ENCODE data around the gene TBC1D2B.
"Not testable (repeated sequence)": the region's sequence is repeated elsewhere in the genome, so short reads cannot be mapped to it uniquely, and the experiment has no call there.

TBC1D2B gene

DNA sequence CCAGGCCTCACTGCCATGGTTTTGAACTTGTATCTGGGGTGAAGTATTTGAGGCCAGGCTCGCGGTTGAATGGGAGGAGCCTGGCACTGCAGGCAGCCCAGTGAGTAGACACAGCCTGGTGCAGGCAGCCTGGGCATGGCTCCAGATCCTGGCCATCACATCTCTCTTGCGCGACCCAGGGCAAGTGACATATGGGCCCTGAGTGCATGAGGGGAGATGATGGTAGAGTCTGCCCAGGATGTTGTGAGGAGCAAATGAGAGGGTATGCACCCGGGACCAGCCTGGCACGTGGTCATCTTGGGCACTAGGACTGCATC, 103.5 kb downstream of the TBC1D2B start:
- H3K14ac ChIP-seq (ENCODE audit: low read length) = no peak overlapping the region
- H2AFZ ChIP-seq (ENCODE audit: insufficient read depth, low read length, poor library complexity) = no peak overlapping the region
- H3K4me2 ChIP-seq (ENCODE audit: low read length) = no peak overlapping the region
- H3K79me2 ChIP-seq (ENCODE audit: control insufficient read depth, insufficient read depth, low read length, poor library complexity) = no peaks in the 10 kb centered on the region
- H3K9me3 ChIP-seq (ENCODE audit: insufficient read depth, low read depth, low read length) = no peaks in the 10 kb centered on the region
- peak overlapping the region; percentile 72 for H2BK12ac ChIP-seq (ENCODE audit: low read length)
- no peak overlapping the region for H3K18ac ChIP-seq (ENCODE audit: low read length)
- no peak overlapping the region for H2BK5ac ChIP-seq (ENCODE audit: low read depth, low read length, poor library complexity)
- no peak overlapping the region for H3K27ac ChIP-seq (ENCODE audit: low read depth, low read length)
- H3K4ac ChIP-seq (ENCODE audit: low read depth, low read length) = no peak overlapping the region
- H3K27me3 ChIP-seq (ENCODE audit: insufficient read depth, low read length) = no peaks in the 10 kb centered on the region
- no peak overlapping the region for H3K4me3 ChIP-seq (ENCODE audit: low read depth, low read length)
- no peak overlapping the region for H3K9ac ChIP-seq (ENCODE audit: low read length)
- peak overlapping the region; percentile 30 for H4K91ac ChIP-seq (ENCODE audit: low read depth, low read length)
- H2AK5ac ChIP-seq (ENCODE audit: low read length) = peak overlapping the region; percentile 44
- no peak for DNase-seq
- H4K8ac ChIP-seq (ENCODE audit: low read depth, low read length) = no peak overlapping the region
- no peak overlapping the region for H4K12ac ChIP-seq (ENCODE audit: low read depth, low read length)
- H3K4me1 ChIP-seq (ENCODE audit: control insufficient read depth in 1 of 2, insufficient read depth in 2 of 2, low read length in 2 of 2) = peaks cover 20 to 23% of the 10 kb centered on the region in 2 experiments
- H3K79me1 ChIP-seq (ENCODE audit: low read length) = peaks cover 12% of the 10 kb centered on the region
- no peak overlapping the region for H2BK120ac ChIP-seq (ENCODE audit: insufficient read depth, low read length, poor library complexity)
- H3K23ac ChIP-seq (ENCODE audit: low read length) = no peak overlapping the region
- no peaks in the 10 kb centered on the region for H3K36me3 ChIP-seq (ENCODE audit: control insufficient read depth in 1 of 2, insufficient read depth in 2 of 2, low read length in 2 of 2)
- WGBS (ENCODE audit: extremely low coverage, insufficient coverage, insufficient read length) = no CpG with 5 or more reads among the region's 6 CpGs

DNA sequence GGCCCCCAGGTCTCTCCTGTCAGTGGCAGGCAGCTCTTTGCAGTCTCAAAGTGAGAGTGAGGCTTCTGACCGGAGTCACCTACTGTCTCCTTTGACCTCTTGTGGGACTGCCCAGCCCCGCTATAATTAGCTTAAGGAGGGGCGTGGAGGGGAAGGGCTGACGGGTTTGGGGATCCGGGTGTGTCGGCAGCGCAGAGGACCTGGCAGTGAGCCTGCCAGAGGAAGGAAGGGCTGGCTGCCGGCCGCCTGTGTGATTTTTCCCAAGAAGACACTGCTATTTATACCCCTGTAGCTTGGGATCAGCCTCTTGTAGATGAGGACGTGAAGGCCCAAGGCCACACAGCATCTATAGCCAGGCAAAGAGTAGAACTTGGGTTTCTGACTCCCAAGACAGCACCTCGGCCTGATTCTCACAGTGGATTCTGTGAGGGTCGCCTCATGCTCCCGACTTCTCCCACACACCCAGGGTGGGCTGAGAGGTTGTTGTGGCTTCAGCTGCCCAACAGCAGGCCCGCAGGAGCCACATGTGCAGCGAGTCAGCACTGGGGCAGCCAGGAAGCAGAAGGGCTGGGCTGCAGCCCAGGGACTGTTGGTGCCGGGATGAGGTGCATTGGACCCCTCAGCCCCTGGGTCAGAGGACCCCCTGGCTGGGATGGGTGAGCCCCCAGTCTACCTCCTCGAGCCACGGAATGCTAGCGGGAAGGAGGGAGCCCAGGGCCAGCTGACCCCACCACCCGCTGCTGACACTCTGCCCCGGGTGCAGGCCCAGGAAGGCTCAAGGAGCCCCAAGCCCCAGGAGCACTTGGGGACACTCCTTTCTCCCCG, 104.0 kb downstream of the TBC1D2B start:
- Histone ChIP-seq H4K91ac (ENCODE audit: low read depth, low read length) (peak overlapping the region; percentile 30), H3K4me1 (ENCODE audit: control insufficient read depth in 1 of 2, insufficient read depth in 2 of 2, low read length in 2 of 2) (peaks cover 20 to 23% of the 10 kb centered on the region in 2 experiments), H2BK12ac (ENCODE audit: low read length) (peak overlapping the region; percentile 72), H3K79me1 (ENCODE audit: low read length) (peaks cover 12% of the 10 kb centered on the region), H2AK5ac (ENCODE audit: low read length) (peak overlapping the region; percentile 44)
- H3K9ac ChIP-seq (ENCODE audit: low read length); H3K4me3 ChIP-seq (ENCODE audit: low read depth, low read length); H3K79me2 ChIP-seq (ENCODE audit: control insufficient read depth, insufficient read depth, low read length, poor library complexity); H2BK120ac ChIP-seq (ENCODE audit: insufficient read depth, low read length, poor library complexity); H3K18ac ChIP-seq (ENCODE audit: low read length); H3K27ac ChIP-seq (ENCODE audit: low read depth, low read length); H2AFZ ChIP-seq (ENCODE audit: insufficient read depth, low read length, poor library complexity); H2BK5ac ChIP-seq (ENCODE audit: low read depth, low read length, poor library complexity); H3K4me2 ChIP-seq (ENCODE audit: low read length); H3K14ac ChIP-seq (ENCODE audit: low read length); H3K9me3 ChIP-seq (ENCODE audit: insufficient read depth, low read depth, low read length); H3K36me3 ChIP-seq (ENCODE audit: control insufficient read depth in 1 of 2, insufficient read depth in 2 of 2, low read length in 2 of 2); H4K12ac ChIP-seq (ENCODE audit: low read depth, low read length); H4K8ac ChIP-seq (ENCODE audit: low read depth, low read length); H3K27me3 ChIP-seq (ENCODE audit: insufficient read depth, low read length); H3K4ac ChIP-seq (ENCODE audit: low read depth, low read length); H3K23ac ChIP-seq (ENCODE audit: low read length); DNase-seq: not testable (repeated sequence)
- WGBS (ENCODE audit: extremely low coverage, insufficient coverage, insufficient read length) = no CpG with 5 or more reads among the region's 22 CpGs

DNA sequence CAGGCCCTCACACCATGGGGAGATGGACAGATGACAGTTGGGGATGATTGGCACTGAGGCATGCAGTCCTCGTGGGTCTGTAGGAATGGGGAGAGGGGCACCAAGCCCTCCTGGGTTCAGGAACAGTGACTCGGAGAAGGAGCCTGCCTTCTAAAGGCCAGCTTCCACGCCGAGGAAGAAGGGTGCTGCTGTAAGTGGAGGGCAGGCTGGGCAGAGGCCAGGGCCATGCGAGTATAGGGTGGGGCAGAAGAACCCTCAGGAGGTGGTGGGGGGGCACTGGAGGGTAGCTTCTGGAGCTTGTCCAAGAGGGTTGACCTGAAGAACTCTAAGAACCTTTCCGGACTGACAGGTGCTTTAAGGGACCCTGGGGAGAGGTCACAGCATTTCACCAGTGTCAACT, 104.8 kb downstream of the TBC1D2B start:
- H4K91ac ChIP-seq (ENCODE audit: low read depth, low read length); H4K8ac ChIP-seq (ENCODE audit: low read depth, low read length); H2AK5ac ChIP-seq (ENCODE audit: low read length); H4K12ac ChIP-seq (ENCODE audit: low read depth, low read length); H3K4me3 ChIP-seq (ENCODE audit: low read depth, low read length); H2BK12ac ChIP-seq (ENCODE audit: low read length); H3K9ac ChIP-seq (ENCODE audit: low read length); H3K23ac ChIP-seq (ENCODE audit: low read length); H3K4me2 ChIP-seq (ENCODE audit: low read length); H3K9me3 ChIP-seq (ENCODE audit: insufficient read depth, low read depth, low read length); H2BK120ac ChIP-seq (ENCODE audit: insufficient read depth, low read length, poor library complexity); H2BK5ac ChIP-seq (ENCODE audit: low read depth, low read length, poor library complexity); H3K14ac ChIP-seq (ENCODE audit: low read length); H3K18ac ChIP-seq (ENCODE audit: low read length); DNase-seq; H3K4ac ChIP-seq (ENCODE audit: low read depth, low read length); H3K36me3 ChIP-seq (ENCODE audit: control insufficient read depth in 1 of 2, insufficient read depth in 2 of 2, low read length in 2 of 2); H3K79me2 ChIP-seq (ENCODE audit: control insufficient read depth, insufficient read depth, low read length, poor library complexity); H3K27ac ChIP-seq (ENCODE audit: low read depth, low read length); H2AFZ ChIP-seq (ENCODE audit: insufficient read depth, low read length, poor library complexity); H3K27me3 ChIP-seq (ENCODE audit: insufficient read depth, low read length): not testable (repeated sequence)
- WGBS (ENCODE audit: extremely low coverage, insufficient coverage, insufficient read length) = no CpG with 5 or more reads among the region's 6 CpGs
- peaks cover 20 to 23% of the 10 kb centered on the region in 2 experiments for H3K4me1 ChIP-seq (ENCODE audit: control insufficient read depth in 1 of 2, insufficient read depth in 2 of 2, low read length in 2 of 2)
- H3K79me1 ChIP-seq (ENCODE audit: low read length) = peaks cover 12% of the 10 kb centered on the region

DNA sequence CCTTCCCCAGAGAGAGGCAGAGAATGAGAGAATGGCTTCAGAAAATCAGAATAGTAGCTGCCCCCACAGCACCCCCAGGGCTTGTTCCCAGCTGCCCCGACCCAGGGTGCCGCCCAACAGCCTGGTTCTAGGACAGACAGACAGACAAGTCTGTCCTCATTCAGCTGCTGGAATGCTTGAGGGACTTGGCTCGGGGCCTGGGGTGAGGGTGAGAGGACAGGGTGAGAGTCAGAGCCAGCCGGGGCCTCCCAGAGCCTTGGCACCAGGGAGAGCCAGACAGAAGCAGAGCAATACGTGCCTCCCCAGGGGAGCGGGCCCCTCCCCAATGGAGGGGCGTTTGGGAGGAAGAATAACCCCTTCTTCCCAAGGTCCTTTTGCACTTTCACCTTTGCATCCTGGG, 105.6 kb downstream of the TBC1D2B start:
- H2BK120ac ChIP-seq (ENCODE audit: insufficient read depth, low read length, poor library complexity); H2AK5ac ChIP-seq (ENCODE audit: low read length); H3K14ac ChIP-seq (ENCODE audit: low read length); H3K27ac ChIP-seq (ENCODE audit: low read depth, low read length); H2BK5ac ChIP-seq (ENCODE audit: low read depth, low read length, poor library complexity); H2BK12ac ChIP-seq (ENCODE audit: low read length); H3K18ac ChIP-seq (ENCODE audit: low read length); H3K4ac ChIP-seq (ENCODE audit: low read depth, low read length); H4K8ac ChIP-seq (ENCODE audit: low read depth, low read length); H3K27me3 ChIP-seq (ENCODE audit: insufficient read depth, low read length); H2AFZ ChIP-seq (ENCODE audit: insufficient read depth, low read length, poor library complexity); H4K12ac ChIP-seq (ENCODE audit: low read depth, low read length); H3K79me2 ChIP-seq (ENCODE audit: control insufficient read depth, insufficient read depth, low read length, poor library complexity); H4K91ac ChIP-seq (ENCODE audit: low read depth, low read length); H3K23ac ChIP-seq (ENCODE audit: low read length); H3K9me3 ChIP-seq (ENCODE audit: insufficient read depth, low read depth, low read length); DNase-seq; H3K4me2 ChIP-seq (ENCODE audit: low read length); H3K4me3 ChIP-seq (ENCODE audit: low read depth, low read length); H3K36me3 ChIP-seq (ENCODE audit: control insufficient read depth in 1 of 2, insufficient read depth in 2 of 2, low read length in 2 of 2); H3K9ac ChIP-seq (ENCODE audit: low read length): not testable (repeated sequence)
- Histone ChIP-seq H3K79me1 (ENCODE audit: low read length) (peaks cover 12% of the 10 kb centered on the region), H3K4me1 (ENCODE audit: control insufficient read depth in 1 of 2, insufficient read depth in 2 of 2, low read length in 2 of 2) (peaks cover 20 to 23% of the 10 kb centered on the region in 2 experiments)
- WGBS (ENCODE audit: extremely low coverage, insufficient coverage, insufficient read length) = no CpG with 5 or more reads among the region's 7 CpGs

Measured in trophoblast cell (in vitro differentiated cells and primary cell).